Tibial artery (tissue), 4 donors: ENCODE data around the gene ASB15.

Experiments used
- DNase-seq, 2 donors: peaks; one replicate each; pipeline ENCODE4 v3.0.0-alpha.2; 2019
- H3K27ac ChIP-seq, 2 donors: fragments of 200-600 bp; sonication (generic) in 1 of 2; 1 replicate in 1 of 2; 2 replicates in 1 of 2; pipeline ENCODE4 v1.5.1; 2018 to 2019; ENCODE audit warnings: mild to moderate bottlenecking in 1 of 2
- H3K27me3 ChIP-seq, 2 donors: fragments of 200-600 bp; sonication (generic) in 1 of 2; one replicate each; pipeline versions ENCODE4 v1.5.1 to v1.6.0; 2016 to 2019
- H3K36me3 ChIP-seq, 3 donors: fragments of 200-600 bp; sonication (generic) in 2 of 3; one replicate each; pipeline ENCODE4 v1.5.1; 2016 to 2019; ENCODE audit warnings: mild to moderate bottlenecking in 2 of 3
- H3K4me1 ChIP-seq, 4 donors: fragments of 200-600 bp; sonication (generic) in 2 of 4; 1 replicate in 3 of 4; 2 replicates in 1 of 4; pipeline ENCODE4 v1.5.1; 2016 to 2019
- H3K4me3 ChIP-seq, 2 donors: fragments of 200-600 bp; sonication (generic) in 1 of 2; 1 replicate in 1 of 2; 2 replicates in 1 of 2; pipeline ENCODE4 v1.5.1; 2018 to 2019; ENCODE audit warnings: mild to moderate bottlenecking in 2 of 2
- H3K9me3 ChIP-seq, 3 donors: fragments of 200-600 bp; sonication (generic) in 1 of 3; one replicate each; pipeline ENCODE4 v1.5.1; 2016 to 2019
- intact Hi-C: fragments of 100-400 bp; cut with DNase I; formaldehyde crosslinking; loops from one replicate; pipeline ENCODE4 v1.15.0; 2023; ENCODE audit warnings: low total_unique reads
- TF ChIP-seq, protein P1 (sequence below), 2 experiments: fragments of 200-600 bp in 1 of 2; fragments of 450-650 bp in 1 of 2; IDR thresholded peaks; one replicate each; pipeline ENCODE4 v1.5.1; 2017 to 2019; ENCODE audit warnings: antibody characterized with exemption in 2 of 2, mild to moderate bottlenecking in 1 of 2, moderate library complexity in 1 of 2

The ASB15 gene

GRCh38 chr7:123652406-123652805 lies 50.8 kb downstream of the ASB15 start:
- no peaks in the 10 kb centered on the region for H3K4me1 ChIP-seq
- TF ChIP-seq, protein P1, sequence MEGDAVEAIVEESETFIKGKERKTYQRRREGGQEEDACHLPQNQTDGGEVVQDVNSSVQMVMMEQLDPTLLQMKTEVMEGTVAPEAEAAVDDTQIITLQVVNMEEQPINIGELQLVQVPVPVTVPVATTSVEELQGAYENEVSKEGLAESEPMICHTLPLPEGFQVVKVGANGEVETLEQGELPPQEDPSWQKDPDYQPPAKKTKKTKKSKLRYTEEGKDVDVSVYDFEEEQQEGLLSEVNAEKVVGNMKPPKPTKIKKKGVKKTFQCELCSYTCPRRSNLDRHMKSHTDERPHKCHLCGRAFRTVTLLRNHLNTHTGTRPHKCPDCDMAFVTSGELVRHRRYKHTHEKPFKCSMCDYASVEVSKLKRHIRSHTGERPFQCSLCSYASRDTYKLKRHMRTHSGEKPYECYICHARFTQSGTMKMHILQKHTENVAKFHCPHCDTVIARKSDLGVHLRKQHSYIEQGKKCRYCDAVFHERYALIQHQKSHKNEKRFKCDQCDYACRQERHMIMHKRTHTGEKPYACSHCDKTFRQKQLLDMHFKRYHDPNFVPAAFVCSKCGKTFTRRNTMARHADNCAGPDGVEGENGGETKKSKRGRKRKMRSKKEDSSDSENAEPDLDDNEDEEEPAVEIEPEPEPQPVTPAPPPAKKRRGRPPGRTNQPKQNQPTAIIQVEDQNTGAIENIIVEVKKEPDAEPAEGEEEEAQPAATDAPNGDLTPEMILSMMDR (IDR thresholded peaks at IDR 0.05): no peak
- no peak overlapping the region for H3K27ac ChIP-seq
- DNase-seq: no peak
- H3K4me3 ChIP-seq: no peak overlapping the region
- H3K9me3 ChIP-seq: no peaks in the 10 kb centered on the region
- intact Hi-C loops: no loop called here
- no peaks in the 10 kb centered on the region for H3K36me3 ChIP-seq
- H3K27me3 ChIP-seq: no peaks in the 10 kb centered on the region

GRCh38 chr7:123653162-123653561 lies 51.5 kb downstream of the ASB15 start:
- no peak overlapping the region for H3K27ac ChIP-seq
- no peaks in the 10 kb centered on the region for H3K4me1 ChIP-seq
- intact Hi-C loops: no loop called here

DNA sequence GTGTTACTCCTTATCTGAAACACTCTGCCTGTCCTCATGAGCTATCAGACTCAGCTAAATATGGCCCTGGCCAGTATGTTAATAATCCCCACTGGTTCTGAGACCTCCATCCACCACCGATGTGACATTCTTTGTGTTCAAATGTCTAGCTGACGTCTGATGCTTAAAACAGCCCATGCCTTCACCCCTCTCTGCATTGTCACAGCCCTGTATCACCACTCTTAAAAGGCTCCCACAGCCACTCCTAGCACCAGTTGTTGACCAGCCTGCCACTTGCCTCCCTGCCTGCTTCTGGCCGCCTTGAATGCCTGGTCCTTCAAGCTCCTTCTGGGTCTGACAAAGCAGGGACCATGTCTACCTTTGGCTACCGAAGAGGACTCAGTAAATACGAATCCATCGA lies 54.0 kb downstream of the ASB15 start, which contains the start of gene LMOD2:
LMOD2 (plus strand) TSS at position 253 of the 400 bp plus-strand sequence; CDS start at position 351, 98 bp downstream.
- Histone ChIP-seq H3K27ac (no peak within 1 kb of the TSS), H3K4me3 (no peak within 1 kb of the TSS), H3K27me3 (no peaks in the 10 kb centered on the region), H3K9me3 (no peaks in the 10 kb centered on the region), H3K36me3 (no peaks in the 10 kb centered on the region), H3K4me1 (no peaks in the 10 kb centered on the region)
- DNase-seq: no peak
- intact Hi-C loops: no loop called here
- TF ChIP-seq, protein P1 (IDR thresholded peaks at IDR 0.05): no peak

More at GRCh38 chr7:123653162-123653561, 51.5 kb downstream of the ASB15 start:
- TF ChIP-seq, protein P1 (IDR thresholded peaks at IDR 0.05): no peak
- H3K9me3 ChIP-seq: no peaks in the 10 kb centered on the region
- H3K4me3 ChIP-seq: no peak overlapping the region
- no peaks in the 10 kb centered on the region for H3K36me3 ChIP-seq
- no peaks in the 10 kb centered on the region for H3K27me3 ChIP-seq
- DNase-seq: no peak

DNA sequence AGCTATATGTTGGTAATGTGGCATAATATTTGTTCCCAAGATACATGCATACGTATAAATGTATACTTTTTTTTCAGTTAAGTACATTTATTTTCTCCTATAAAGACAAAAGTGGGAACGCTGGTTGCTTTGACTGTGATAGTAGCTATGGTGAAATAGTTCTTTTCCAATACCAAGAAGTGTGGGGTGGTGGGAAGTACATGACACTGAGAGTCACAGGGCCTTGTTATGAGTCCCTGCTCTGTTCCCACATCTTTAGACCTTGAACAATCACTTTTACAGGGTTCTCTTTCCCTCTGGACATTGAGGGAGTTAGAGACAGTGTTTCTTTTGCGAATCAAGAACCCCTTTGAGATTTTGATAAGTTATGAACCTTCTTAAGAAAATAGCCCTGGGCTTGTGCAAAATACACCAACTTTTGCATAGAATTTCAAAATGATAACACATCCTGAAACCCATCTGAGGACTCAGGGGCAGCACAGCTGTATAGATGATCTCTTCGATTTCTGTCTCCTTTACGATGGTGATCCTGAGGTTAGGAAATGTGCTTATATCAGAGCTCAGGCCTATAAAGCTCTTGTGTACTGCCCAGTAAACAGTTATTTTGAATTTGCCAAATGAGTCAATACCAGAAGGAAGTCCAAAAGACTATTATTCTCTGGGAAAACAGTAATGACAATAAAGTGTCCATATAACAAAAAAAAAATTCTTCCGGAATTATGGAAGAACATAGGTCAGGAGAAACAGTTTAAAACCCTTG lies 55.1 kb downstream of the ASB15 start:
- H3K36me3 ChIP-seq: no peaks in the 10 kb centered on the region
- H3K27me3 ChIP-seq: no peaks in the 10 kb centered on the region
- no peak for DNase-seq
- H3K27ac ChIP-seq: no peak overlapping the region
- no peak overlapping the region for H3K4me3 ChIP-seq
- TF ChIP-seq, protein P1 (IDR thresholded peaks at IDR 0.05): no peak
- H3K9me3 ChIP-seq: no peaks in the 10 kb centered on the region
- no peaks in the 10 kb centered on the region for H3K4me1 ChIP-seq
- intact Hi-C loops: no loop called here

DNA sequence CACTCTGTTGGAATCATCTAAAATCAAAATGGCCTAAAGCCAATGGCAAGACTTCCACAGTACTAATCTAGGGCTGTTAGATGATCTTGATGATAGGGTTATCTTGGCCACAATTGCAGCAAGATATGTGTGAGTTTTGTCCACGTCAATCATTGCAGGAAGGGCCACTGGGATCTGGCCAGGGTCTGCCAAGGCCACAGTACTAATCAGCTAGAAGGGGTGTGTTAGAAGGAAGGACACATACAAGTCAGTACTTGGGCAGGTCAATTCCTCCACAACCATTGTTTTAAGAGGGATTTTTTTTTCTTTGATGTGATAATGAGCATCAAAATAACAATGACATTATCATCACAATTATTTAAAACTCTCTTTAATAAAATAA lies 55.7 kb downstream of the ASB15 start:
- H3K4me1 ChIP-seq: no peaks in the 10 kb centered on the region
- no peak overlapping the region for H3K27ac ChIP-seq
- H3K9me3 ChIP-seq: no peaks in the 10 kb centered on the region
- no peaks in the 10 kb centered on the region for H3K36me3 ChIP-seq
- peaks cover 0 to 3% of the 10 kb centered on the region in 2 donors for H3K27me3 ChIP-seq
- intact Hi-C loops: no loop called here
- no peak overlapping the region for H3K4me3 ChIP-seq
- no peak for DNase-seq
- TF ChIP-seq, protein P1 (IDR thresholded peaks at IDR 0.05): no peak
